Activated T-helper 1 cell treated with anti-CD3 and anti-CD28 coated beads, Interleukin-12 subunit alpha, Interleukin-12 subunit beta, Interleukin-2, Interleukin-4 antibody, amounts not matched to agents 30 ng/mL and 10 ng/mL and 1 ng/mL, durations not matched to agents 14 hours and 24 hours and 36 hours (primary cell): ENCODE data around the gene ABLIM1. TPM values are rescaled to one million over a fixed set of nuclear protein-coding genes. Genes with fewer than 3 reads are reported as not detected.

Experiments
- DNase-seq: peaks from one replicate; pipeline ENCODE4 v3.0.0; 2021; ENCODE audit warnings: low spot score
- H3K27ac Mint-ChIP-seq: one replicate; pipeline ENCODE4 v1.8.0; 2021; ENCODE audit warnings: mild to moderate bottlenecking, mixed read lengths
- H3K27me3 Mint-ChIP-seq: one replicate; pipeline ENCODE4 v1.8.0; 2022; ENCODE audit warnings: mild to moderate bottlenecking, moderate library complexity, mixed read lengths; ENCODE audit not compliant: insufficient read depth
- H3K36me3 Mint-ChIP-seq: one replicate; pipeline ENCODE4 v1.8.0; 2021; ENCODE audit warnings: low read depth, mixed read lengths
- H3K4me1 Mint-ChIP-seq: one replicate; pipeline ENCODE4 v1.8.0; 2021; ENCODE audit warnings: low read depth, mixed read lengths
- H3K4me3 Mint-ChIP-seq: one replicate; pipeline ENCODE4 v1.8.0; 2021; ENCODE audit warnings: mild to moderate bottlenecking, moderate library complexity, mixed read lengths
- H3K9me3 Mint-ChIP-seq: one replicate; pipeline ENCODE4 v1.8.0; 2021; ENCODE audit warnings: mixed read lengths
- intact Hi-C: fragments of 100-400 bp; cut with micrococcal nuclease; formaldehyde crosslinking; loops from one replicate; pipeline ENCODE4 v1.15.1; 2024
- total RNA-seq: library from RNA; stranded (reverse); gene quantifications from 2 replicates; pipeline ENCODE4 v1.2.3, GENCODE V29; 2022

ABLIM1 gene
- total RNA-seq, 1 donor from 2014 or later = 14.2 TPM

- Mint-ChIP-seq H3K36me3 (peaks cover 2% of the 10 kb centered on the region), H3K4me1 (peaks cover 61% of the 10 kb centered on the region)
- intact Hi-C loops = no loop called here
Observed at GRCh38 chr10:114538181-114538906, 119.7 kb downstream of the ABLIM1 start.

GRCh38 chr10:114537736-114538135 lies 120.3 kb downstream of the ABLIM1 start:
- Mint-ChIP-seq H3K27ac (no peak overlapping the region), H3K4me1 (peaks cover 55% of the 10 kb centered on the region), H3K36me3 (peaks cover 2% of the 10 kb centered on the region), H3K27me3 (peaks cover 3% of the 10 kb centered on the region), H3K9me3 (no peaks in the 10 kb centered on the region), H3K4me3 (no peak overlapping the region)
- intact Hi-C loops = no loop called here
- no peak for DNase-seq

More at GRCh38 chr10:114538181-114538906, 119.7 kb downstream of the ABLIM1 start:
- peak overlapping the region; percentile 20 for H3K4me3 Mint-ChIP-seq
- DNase-seq = peak; percentile 51
- peaks cover 3% of the 10 kb centered on the region for H3K27me3 Mint-ChIP-seq
- H3K27ac Mint-ChIP-seq = peak overlapping the region; percentile 53
- no peaks in the 10 kb centered on the region for H3K9me3 Mint-ChIP-seq

GRCh38 chr10:114534571-114534981 lies 123.5 kb downstream of the ABLIM1 start:
- Mint-ChIP-seq H3K27me3 (peaks cover 3% of the 10 kb centered on the region), H3K4me1 (peaks cover 23% of the 10 kb centered on the region), H3K36me3 (peaks cover 2% of the 10 kb centered on the region), H3K9me3 (no peaks in the 10 kb centered on the region), H3K27ac (no peak overlapping the region), H3K4me3 (no peak overlapping the region)
- no peak for DNase-seq
- intact Hi-C loops = no loop called here

DNA sequence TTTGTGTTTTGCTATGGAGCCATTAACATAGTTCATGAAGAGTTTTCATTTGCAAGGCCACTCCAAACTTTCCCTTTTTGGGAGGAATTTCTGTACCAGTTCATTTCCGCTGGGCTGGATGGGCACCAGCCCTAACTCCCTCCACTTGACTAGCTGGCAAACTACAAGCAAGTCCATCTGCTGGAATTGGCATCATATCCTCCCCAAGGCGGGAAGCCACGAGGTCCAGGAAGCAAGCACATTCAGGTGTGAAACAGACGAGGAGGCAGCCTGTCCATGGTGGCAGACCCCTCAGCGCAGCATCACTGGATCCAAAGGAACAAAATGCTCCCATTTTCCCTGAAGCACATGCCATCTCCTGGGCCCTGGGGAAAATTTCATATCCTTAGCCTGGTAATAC lies 125.8 kb downstream of the ABLIM1 start:
- H3K36me3 Mint-ChIP-seq = peaks cover 2% of the 10 kb centered on the region
- no peak for DNase-seq
- no peak overlapping the region for H3K4me3 Mint-ChIP-seq
- H3K9me3 Mint-ChIP-seq = no peaks in the 10 kb centered on the region
- H3K27me3 Mint-ChIP-seq = peaks cover 5% of the 10 kb centered on the region
- intact Hi-C loops = no loop called here
- no peak overlapping the region for H3K27ac Mint-ChIP-seq
- H3K4me1 Mint-ChIP-seq = peaks cover 3% of the 10 kb centered on the region

GRCh38 chr10:114526504-114527238 lies 131.4 kb downstream of the ABLIM1 start:
- Mint-ChIP-seq H3K9me3 (no peaks in the 10 kb centered on the region), H3K36me3 (peaks cover 7% of the 10 kb centered on the region), H3K27me3 (peaks cover 2% of the 10 kb centered on the region), H3K4me3 (peak overlapping the region; percentile 87), H3K27ac (peak overlapping the region; percentile 92), H3K4me1 (peaks cover 58% of the 10 kb centered on the region)
- intact Hi-C loops = loop anchor here (1.0 to 5.0 kb wide), 10 partner anchors 15 to 846 kb away; partner anchors contain the start of genes CCDC186 and TRUB1
- peak; percentile 82 for DNase-seq

- peak overlapping the region; percentile 92 for H3K27ac Mint-ChIP-seq
- H3K4me1 Mint-ChIP-seq = peaks cover 64% of the 10 kb centered on the region
- intact Hi-C loops = loop anchor here (1.0 to 5.0 kb wide), 9 partner anchors 15 to 845 kb away; partner anchors contain the start of genes CCDC186 and TRUB1
- H3K4me3 Mint-ChIP-seq = peak overlapping the region; percentile 87
- no peaks in the 10 kb centered on the region for H3K9me3 Mint-ChIP-seq
- peaks cover 2% of the 10 kb centered on the region for H3K27me3 Mint-ChIP-seq
- peaks cover 8% of the 10 kb centered on the region for H3K36me3 Mint-ChIP-seq
- peak; percentile 42 for DNase-seq
Observed at GRCh38 chr10:114526126-114526503, 132.0 kb downstream of the ABLIM1 start.

- peaks cover 70% of the 10 kb centered on the region for H3K4me1 Mint-ChIP-seq
- H3K36me3 Mint-ChIP-seq = peaks cover 8% of the 10 kb centered on the region
- intact Hi-C loops = loop anchor here (5.0 kb wide), 1 partner anchor 412 kb away; the partner anchor contains the start of gene TRUB1
- peaks cover 2% of the 10 kb centered on the region for H3K27me3 Mint-ChIP-seq
- DNase-seq = no peak
- H3K4me3 Mint-ChIP-seq = peak overlapping the region; percentile 87
- H3K9me3 Mint-ChIP-seq = no peaks in the 10 kb centered on the region
- peak overlapping the region; percentile 92 for H3K27ac Mint-ChIP-seq
Observed at GRCh38 chr10:114525368-114525949, 132.6 kb downstream of the ABLIM1 start.

GRCh38 chr10:114523876-114524275 lies 134.2 kb downstream of the ABLIM1 start:
- peak overlapping the region; percentile 87 for H3K4me3 Mint-ChIP-seq
- H3K27me3 Mint-ChIP-seq = peaks cover 2% of the 10 kb centered on the region
- no peak overlapping the region for H3K27ac Mint-ChIP-seq
- H3K9me3 Mint-ChIP-seq = no peaks in the 10 kb centered on the region
- DNase-seq = no peak
- peaks cover 85% of the 10 kb centered on the region for H3K4me1 Mint-ChIP-seq
- intact Hi-C loops = no loop called here
- peaks cover 8% of the 10 kb centered on the region for H3K36me3 Mint-ChIP-seq

DNA sequence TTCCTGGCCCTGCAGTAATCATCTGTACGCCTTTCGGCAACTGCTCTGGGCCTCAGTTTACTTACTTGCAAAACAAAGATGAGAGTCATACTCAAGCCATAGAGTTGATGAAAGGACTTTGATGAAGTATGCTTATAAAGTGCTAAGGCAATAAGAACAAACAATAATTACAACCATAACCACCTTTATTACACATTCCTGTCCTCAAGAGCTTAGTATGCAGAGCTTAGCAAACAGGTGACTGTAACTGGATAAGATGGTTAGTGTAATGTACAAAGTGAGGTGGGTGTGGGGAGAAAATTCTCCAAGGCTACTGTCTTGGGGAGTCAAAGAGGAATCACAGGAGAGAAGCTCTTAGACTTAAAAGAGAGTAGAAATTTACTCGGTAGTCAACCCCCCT lies 136.8 kb downstream of the ABLIM1 start:
- no peak for DNase-seq
- H3K4me3 Mint-ChIP-seq = no peak overlapping the region
- peaks cover 13% of the 10 kb centered on the region for H3K36me3 Mint-ChIP-seq
- H3K27me3 Mint-ChIP-seq = peaks cover 2% of the 10 kb centered on the region
- no peaks in the 10 kb centered on the region for H3K9me3 Mint-ChIP-seq
- intact Hi-C loops = no loop called here
- no peak overlapping the region for H3K27ac Mint-ChIP-seq
- peaks cover 96% of the 10 kb centered on the region for H3K4me1 Mint-ChIP-seq

- Mint-ChIP-seq H3K27ac (no peak overlapping the region), H3K9me3 (no peaks in the 10 kb centered on the region), H3K27me3 (peaks cover 2% of the 10 kb centered on the region), H3K4me1 (peaks cover 94% of the 10 kb centered on the region), H3K4me3 (peak overlapping the region; percentile 16), H3K36me3 (peaks cover 15% of the 10 kb centered on the region)
- no peak for DNase-seq
- intact Hi-C loops = no loop called here
Observed at GRCh38 chr10:114520453-114520852, 137.6 kb downstream of the ABLIM1 start.

GRCh38 chr10:114519756-114520293 lies 138.2 kb downstream of the ABLIM1 start:
- Mint-ChIP-seq H3K27me3 (peaks cover 2% of the 10 kb centered on the region), H3K27ac (no peak overlapping the region), H3K4me3 (peak overlapping the region; percentile 16), H3K36me3 (peaks cover 15% of the 10 kb centered on the region), H3K9me3 (no peaks in the 10 kb centered on the region), H3K4me1 (peaks cover 94% of the 10 kb centered on the region)
- intact Hi-C loops = no loop called here
- no peak for DNase-seq

DNA sequence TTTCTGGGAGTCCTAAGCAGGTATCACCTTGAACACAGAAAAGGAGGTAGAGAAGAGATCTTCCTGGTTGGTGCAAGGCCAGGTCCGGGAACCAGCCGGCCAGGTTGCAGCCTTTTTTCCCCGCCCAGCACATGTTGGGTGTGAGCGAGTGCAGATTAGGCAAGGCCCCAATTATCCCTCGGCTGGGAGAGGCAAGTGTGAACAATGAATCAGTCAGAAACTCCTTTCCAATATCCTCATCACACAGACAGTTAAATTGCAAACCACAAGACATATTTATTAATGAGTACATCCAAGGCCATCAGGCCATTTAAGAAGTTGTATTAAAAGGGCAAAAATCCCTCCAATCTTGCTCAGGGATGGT lies 138.8 kb downstream of the ABLIM1 start:
- Mint-ChIP-seq H3K27me3 (peaks cover 2% of the 10 kb centered on the region), H3K4me3 (no peak overlapping the region), H3K27ac (no peak overlapping the region), H3K36me3 (peaks cover 17% of the 10 kb centered on the region), H3K9me3 (no peaks in the 10 kb centered on the region), H3K4me1 (peaks cover 93% of the 10 kb centered on the region)
- DNase-seq = no peak
- intact Hi-C loops = no loop called here
